CD8-positive, alpha-beta memory T cell (primary cell): ENCODE results near the gene GALNT16. TPM values are rescaled to one million over a fixed set of nuclear protein-coding genes. Genes with fewer than 3 reads are reported as not detected.
A peak's percentile ranks its signal among the peaks of the same experiment; 100 is the strongest.
"Not testable (repeated sequence)": the region's sequence is repeated elsewhere in the genome, so short reads cannot be mapped to it uniquely, and the experiment has no call there.

Source experiments
- CTCF ChIA-PET: fragments of 350-600 bp; sonication (Branson Sonifier 250); formaldehyde crosslinking; loops from one replicate; lab custom pipeline; 2021; ENCODE audit warnings: antibody characterized with exemption; lab: Charles Lee
- POLR2A ChIA-PET: fragments of 350-600 bp; sonication (Branson Sonifier 250); formaldehyde crosslinking; loops from one replicate; lab custom pipeline; 2021; ENCODE audit warnings: antibody characterized with exemption; lab: Charles Lee
- DNase-seq, 5 donors: peaks; one replicate each; pipeline versions ENCODE4 v3.0.0 to v3.0.0-alpha.2; 2020 to 2022; ENCODE audit warnings: mixed read lengths in 1 of 5
- H3K27ac ChIP-seq: one replicate; pipeline ENCODE4 v1.7.0; 2013; ENCODE audit warnings: low read depth, mild to moderate bottlenecking, low read length, moderate library complexity
- H3K27me3 ChIP-seq: 2 replicates; pipeline ENCODE4 v1.7.0; 2013; ENCODE audit warnings: low read length, mild to moderate bottlenecking; ENCODE audit not compliant: insufficient read depth, poor library complexity, severe bottlenecking
- H3K36me3 ChIP-seq: 2 replicates; pipeline ENCODE4 v1.7.0; 2013; ENCODE audit warnings: mild to moderate bottlenecking, low read length, moderate library complexity; ENCODE audit not compliant: insufficient read depth
- H3K4me1 ChIP-seq: 2 replicates; pipeline ENCODE4 v1.7.0; 2013; ENCODE audit warnings: mild to moderate bottlenecking, low read length, moderate library complexity; ENCODE audit not compliant: insufficient read depth
- H3K4me3 ChIP-seq: 2 replicates; pipeline ENCODE4 v1.7.0; 2013; ENCODE audit warnings: mild to moderate bottlenecking, low read length
- H3K9me3 ChIP-seq: 2 replicates; pipeline ENCODE4 v1.7.0; 2013; ENCODE audit warnings: mild to moderate bottlenecking, low read length
- H3K27ac Mint-ChIP-seq, 8 donors: one replicate each; pipeline ENCODE4 v1.8.0; 2020 to 2021; ENCODE audit warnings: mixed read lengths in 8 of 8, mild to moderate bottlenecking in 6 of 8, inconsistent platforms in 3 of 8, moderate library complexity in 3 of 8
- H3K27me3 Mint-ChIP-seq, 2 donors: one replicate each; pipeline ENCODE4 v1.8.0; 2020 to 2021; ENCODE audit warnings: mixed read lengths in 2 of 2, mild to moderate bottlenecking in 1 of 2, moderate library complexity in 1 of 2
- H3K36me3 Mint-ChIP-seq, 3 donors: one replicate each; pipeline ENCODE4 v1.8.0; 2020 to 2021; ENCODE audit warnings: mixed read lengths in 3 of 3, inconsistent platforms in 1 of 3, mild to moderate bottlenecking in 1 of 3
- H3K4me1 Mint-ChIP-seq, 3 donors: one replicate each; pipeline ENCODE4 v1.8.0; 2020 to 2021; ENCODE audit warnings: mixed read lengths in 3 of 3, inconsistent platforms in 1 of 3, mild to moderate bottlenecking in 1 of 3
- H3K4me3 Mint-ChIP-seq, 7 donors: one replicate each; pipeline ENCODE4 v1.8.0; 2020 to 2021; ENCODE audit warnings: mixed read lengths in 7 of 7, mild to moderate bottlenecking in 6 of 7, moderate library complexity in 4 of 7, inconsistent platforms in 2 of 7
- H3K9me3 Mint-ChIP-seq, 5 donors: one replicate each; pipeline ENCODE4 v1.8.0; 2020 to 2022; ENCODE audit warnings: mixed read lengths in 5 of 5, mild to moderate bottlenecking in 3 of 5, moderate library complexity in 2 of 5, inconsistent platforms in 1 of 5
- polyA plus RNA-seq: library from polyadenylated mRNA; unstranded; fragments of 300-500 nt; fragmentation: Illumina TruSeq; gene quantifications from one replicate; pipeline ENCODE4 v1.2.3, GENCODE V29; 2021
- total RNA-seq, 2 experiments: library from RNA; stranded (reverse); gene quantifications; one replicate each; pipeline ENCODE4 v1.2.3, GENCODE V29; 2021

Gene GALNT16
- total and polyA plus RNA-seq, 3 experiments from 2014 or later: 0.11 TPM; not detected in 2

DNA sequence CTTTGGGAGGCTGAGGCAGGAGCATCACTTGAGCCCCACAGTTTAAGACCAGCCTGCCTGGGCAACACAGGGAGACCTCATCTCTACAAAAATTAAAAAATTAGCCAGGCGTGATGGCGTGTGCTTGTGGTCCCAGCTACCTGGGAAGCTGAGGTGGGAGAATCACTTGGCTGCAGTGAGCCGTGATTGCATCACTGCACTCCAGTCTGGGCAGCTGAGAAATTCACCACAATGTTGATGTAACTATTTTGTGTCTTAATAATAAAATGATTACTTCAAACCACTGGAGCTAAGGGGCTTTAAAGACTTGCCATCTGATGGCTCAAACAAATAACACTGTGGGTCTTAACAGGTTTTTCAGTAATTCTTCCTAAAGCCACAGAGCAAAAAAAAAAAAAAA is 127.4 kb downstream of the GALNT16 start:
- Mint-ChIP-seq H3K4me3 (no peak overlapping the region), H3K9me3 (no peaks in the 10 kb centered on the region), H3K36me3 (peaks cover 10 to 85% (median 37%) of the 10 kb centered on the region in 3 donors), H3K27me3 (no peaks in the 10 kb centered on the region), H3K4me1 (peaks cover 54 to 70% (median 64%) of the 10 kb centered on the region in 3 donors), H3K27ac (peak overlapping the region in 1 of 8 donors; percentile 13)
- H3K4me1 ChIP-seq: peaks cover 7% of the 10 kb centered on the region
- no peaks in the 10 kb centered on the region for H3K9me3 ChIP-seq
- H3K36me3 ChIP-seq: peaks cover 28% of the 10 kb centered on the region
- H3K27ac ChIP-seq: no peak overlapping the region
- DNase-seq: no peak
- no peaks in the 10 kb centered on the region for H3K27me3 ChIP-seq
- POLR2A ChIA-PET: no interaction called here
- CTCF ChIA-PET: no interaction called here
- H3K4me3 ChIP-seq: no peak overlapping the region

DNA sequence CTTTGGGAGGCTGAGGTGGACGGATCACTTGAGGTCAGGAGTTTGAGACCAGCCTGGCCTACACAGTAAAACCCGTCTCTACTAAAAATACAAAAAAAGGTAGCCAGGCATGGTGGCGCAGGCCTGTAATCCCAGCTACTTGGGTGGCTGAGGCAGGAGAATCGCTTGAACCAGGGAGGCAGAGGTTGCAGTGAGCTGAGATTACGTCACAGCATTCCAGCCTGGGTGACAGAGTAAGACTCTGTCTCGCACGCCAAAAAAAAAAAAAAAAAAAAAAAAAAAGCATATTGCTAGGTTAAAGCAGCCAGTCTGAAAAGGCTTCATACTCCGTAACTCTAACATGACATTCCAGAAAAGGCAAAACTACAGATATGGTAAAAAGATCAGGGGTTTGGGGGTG is 131.4 kb downstream of the GALNT16 start:
- peak overlapping the region; percentile 29 to 67 (median 45) for H3K4me3 Mint-ChIP-seq

DNA sequence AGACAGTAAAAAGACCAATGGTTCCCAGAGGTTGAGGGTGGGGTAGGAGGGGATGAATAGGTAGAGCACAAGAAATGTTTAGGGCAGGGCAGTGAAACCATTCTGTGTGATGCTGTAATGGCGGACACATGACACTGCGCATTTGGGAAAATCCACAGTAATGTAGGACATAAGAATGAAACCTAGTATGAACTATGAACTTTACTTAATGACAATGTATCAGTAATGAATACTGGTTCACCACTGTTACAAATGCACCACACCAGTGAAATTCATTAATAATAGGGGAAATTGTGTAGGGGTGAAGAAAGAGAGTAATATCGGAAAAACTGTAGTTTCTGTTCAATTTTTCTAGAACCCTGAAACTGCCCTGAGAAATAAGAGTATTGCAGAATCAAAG is 132.5 kb downstream of the GALNT16 start:
- H3K36me3 ChIP-seq: peaks cover 45% of the 10 kb centered on the region
- no peaks in the 10 kb centered on the region for H3K9me3 ChIP-seq
- ChIA-PET CTCF (no interaction called here), POLR2A (no interaction called here)
- peak overlapping the region in 2 of 8 donors; percentile 23 to 73 for H3K27ac Mint-ChIP-seq
- H3K36me3 Mint-ChIP-seq: peaks cover 16 to 87% (median 35%) of the 10 kb centered on the region in 3 donors
- DNase-seq: no peak
- H3K27me3 Mint-ChIP-seq: no peaks in the 10 kb centered on the region
- no peaks in the 10 kb centered on the region for H3K27me3 ChIP-seq
- peaks cover 77 to 92% (median 84%) of the 10 kb centered on the region in 3 donors for H3K4me1 Mint-ChIP-seq
- H3K9me3 Mint-ChIP-seq: no peaks in the 10 kb centered on the region
- H3K4me3 ChIP-seq: no peak overlapping the region
- peak overlapping the region in 5 of 7 donors; percentile 15 to 75 (median 39) for H3K4me3 Mint-ChIP-seq
- H3K4me1 ChIP-seq: peaks cover 37% of the 10 kb centered on the region
- no peak overlapping the region for H3K27ac ChIP-seq

More for the DNA sequence above, 131.4 kb downstream of the GALNT16 start:
- CTCF ChIA-PET, H3K27me3 ChIP-seq, DNase-seq, H3K27ac ChIP-seq, H3K9me3 ChIP-seq, H3K9me3 Mint-ChIP-seq, POLR2A ChIA-PET, H3K27me3 Mint-ChIP-seq, H3K4me3 ChIP-seq: not testable (repeated sequence)
- Histone ChIP-seq H3K4me1 (peaks cover 26% of the 10 kb centered on the region), H3K36me3 (peaks cover 50% of the 10 kb centered on the region)
- H3K27ac Mint-ChIP-seq: peak overlapping the region in 3 of 8 donors; percentile 14 to 81 (median 73)
- H3K36me3 Mint-ChIP-seq: peaks cover 16 to 91% (median 36%) of the 10 kb centered on the region in 3 donors
- H3K4me1 Mint-ChIP-seq: peaks cover 71 to 86% (median 74%) of the 10 kb centered on the region in 3 donors

DNA sequence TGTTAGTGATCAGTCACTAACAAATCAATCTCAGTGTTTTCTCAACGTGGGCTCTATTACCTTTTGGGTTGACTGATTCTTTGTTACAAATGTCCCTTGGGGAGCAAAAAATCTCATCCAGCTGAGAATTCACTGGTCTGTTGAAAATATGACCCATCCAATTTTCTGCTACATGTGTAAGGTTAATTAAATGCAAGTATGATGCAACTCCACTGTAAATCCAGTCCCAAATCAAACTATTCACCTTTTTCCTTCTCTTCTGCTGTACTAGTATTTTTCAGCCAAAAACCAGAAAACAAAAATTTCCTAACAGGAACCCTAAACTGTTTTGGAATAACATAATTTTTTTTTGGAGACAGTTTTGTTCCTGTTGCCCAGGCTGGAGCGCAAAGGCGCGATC is 136.0 kb downstream of the GALNT16 start:
- Mint-ChIP-seq H3K36me3 (peaks cover 11 to 68% (median 23%) of the 10 kb centered on the region in 3 donors), H3K4me1 (peaks cover 81 to 99% (median 92%) of the 10 kb centered on the region in 3 donors), H3K27ac (peak overlapping the region in 5 of 8 donors; percentile 24 to 99 (median 68)), H3K4me3 (peak overlapping the region in 6 of 7 donors; percentile 3 to 71 (median 28)), H3K9me3 (no peaks in the 10 kb centered on the region), H3K27me3 (no peaks in the 10 kb centered on the region)
- ChIA-PET CTCF (interaction anchor here (1.3 to 1.4 kb wide), 2 partner anchors 14 to 64 kb away, joined by 3 read pairs; no protein-coding TSS in a partner anchor), POLR2A (no interaction called here)
- no peak for DNase-seq
- Histone ChIP-seq H3K9me3 (no peaks in the 10 kb centered on the region), H3K4me3 (no peak overlapping the region), H3K27ac (no peak overlapping the region), H3K36me3 (peaks cover 40% of the 10 kb centered on the region), H3K27me3 (no peaks in the 10 kb centered on the region), H3K4me1 (peaks cover 55% of the 10 kb centered on the region)

DNA sequence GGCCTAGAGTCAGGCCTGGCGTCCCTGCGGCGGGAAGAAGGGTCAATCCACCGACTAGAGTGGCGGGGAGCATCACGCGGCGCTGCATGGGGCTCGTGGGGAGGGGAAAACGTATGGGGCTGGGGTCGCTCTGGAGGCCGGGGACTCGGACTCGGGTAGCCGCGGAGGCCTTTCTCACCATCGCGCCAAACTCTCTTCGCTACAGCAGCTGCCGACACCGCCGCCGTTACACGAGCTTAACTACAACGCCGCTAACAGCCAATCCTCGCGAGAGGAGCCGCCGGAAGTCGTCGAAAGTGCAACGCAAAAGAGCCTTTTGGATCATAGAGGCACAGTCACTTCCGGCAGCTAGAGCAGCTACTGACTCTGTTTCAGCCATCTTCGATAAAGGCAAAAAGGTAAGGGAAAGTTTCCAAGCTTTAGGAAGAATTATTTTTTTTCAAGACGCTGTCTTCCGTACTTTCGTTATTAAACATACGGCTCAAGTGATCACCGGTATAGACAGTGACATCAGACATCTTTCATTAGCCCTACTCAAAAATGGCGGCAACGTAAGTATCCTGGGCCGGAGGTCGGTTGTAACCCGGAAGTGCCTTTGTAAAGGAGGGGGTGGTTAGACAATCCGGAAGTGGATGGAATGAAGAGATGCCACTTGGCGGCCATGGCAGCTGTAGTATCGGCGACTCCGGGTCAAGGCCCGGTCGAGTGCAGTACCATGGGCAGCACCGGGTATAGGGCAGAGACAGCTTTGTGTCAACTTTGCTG is 138.3 kb downstream of the GALNT16 start, which contains the start of the genes ERH and SLC39A9:
Gene ERH, minus strand, starts transcription at position 247 of the 765 bp plus-strand sequence. Its CDS starts 66 bp downstream, at position 181.
Gene SLC39A9, plus strand, starts transcription at position 640 of the 765 bp plus-strand sequence. CDS start 678 bp downstream, outside the sequence.
- H3K4me1 ChIP-seq: peaks cover 57% of the 10 kb centered on the region
- peaks cover 70 to 92% (median 88%) of the 10 kb centered on the region in 3 donors for H3K4me1 Mint-ChIP-seq
- H3K4me3 ChIP-seq: peak within 1 kb of the TSS; percentile 79
- no peaks in the 10 kb centered on the region for H3K9me3 ChIP-seq
- peak within 1 kb of the TSS; percentile 86 for H3K27ac ChIP-seq
- no peaks in the 10 kb centered on the region for H3K9me3 Mint-ChIP-seq
- CTCF ChIA-PET: interaction anchor here (1.0 kb wide), 1 partner anchor 247 kb away, joined by 4 read pairs; no protein-coding TSS in a partner anchor
- DNase-seq: peak; percentile 91 to 98 (median 94)
- H3K36me3 ChIP-seq: peaks cover 28% of the 10 kb centered on the region
- no peaks in the 10 kb centered on the region for H3K27me3 Mint-ChIP-seq
- H3K4me3 Mint-ChIP-seq: peak within 1 kb of the TSS; percentile 90 to 100 (median 98)
- H3K36me3 Mint-ChIP-seq: peaks cover 6 to 48% (median 12%) of the 10 kb centered on the region in 3 donors
- peak within 1 kb of the TSS; percentile 97 to 100 (median 100) for H3K27ac Mint-ChIP-seq
- POLR2A ChIA-PET: interaction anchor here (0.6 to 1.4 kb wide), 8 partner anchors 44 to 1003 kb away, joined by 3 to 8 read pairs (median 4); partner anchors contain the start of genes DCAF5, EXD2, SRSF5 and ZFP36L1
- no peaks in the 10 kb centered on the region for H3K27me3 ChIP-seq

DNA sequence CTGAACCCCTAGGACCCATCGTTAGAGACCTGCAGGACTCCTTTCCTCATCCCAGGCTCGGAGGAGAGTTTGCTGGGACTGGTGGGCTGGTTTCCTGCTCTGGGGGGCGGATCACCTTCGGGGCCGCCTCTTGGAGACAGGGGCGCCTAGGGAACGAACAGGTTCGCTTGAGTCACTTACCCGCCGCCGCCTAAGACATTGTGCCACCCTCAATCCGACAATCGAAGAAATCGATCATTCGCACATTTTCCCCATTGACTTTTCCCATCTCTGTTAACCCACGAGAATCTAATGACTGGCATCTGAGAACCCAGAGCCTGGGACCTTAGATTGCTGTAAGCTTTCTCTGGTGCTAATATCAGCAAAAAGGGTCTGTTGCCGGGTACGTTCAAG is 138.9 kb downstream of the GALNT16 start:
- H3K4me1 ChIP-seq: peaks cover 52% of the 10 kb centered on the region
- H3K9me3 Mint-ChIP-seq: no peaks in the 10 kb centered on the region
- H3K36me3 ChIP-seq: peaks cover 22% of the 10 kb centered on the region
- no peaks in the 10 kb centered on the region for H3K9me3 ChIP-seq
- peak overlapping the region; percentile 97 to 100 (median 100) for H3K27ac Mint-ChIP-seq
- H3K27me3 Mint-ChIP-seq: no peaks in the 10 kb centered on the region
- no peak for DNase-seq
- ChIA-PET POLR2A (interaction anchor here (0.6 to 1.4 kb wide), 5 partner anchors 173 to 1656 kb away, joined by 3 to 8 read pairs (median 7); partner anchors contain the start of genes DCAF5 and EXD2), CTCF (no interaction called here)
- peak overlapping the region; percentile 90 to 100 (median 98) for H3K4me3 Mint-ChIP-seq
- peak overlapping the region; percentile 86 for H3K27ac ChIP-seq
- H3K36me3 Mint-ChIP-seq: peaks cover 6 to 42% (median 9%) of the 10 kb centered on the region in 3 donors
- no peaks in the 10 kb centered on the region for H3K27me3 ChIP-seq
- H3K4me3 ChIP-seq: peak overlapping the region; percentile 79
- H3K4me1 Mint-ChIP-seq: peaks cover 67 to 86% (median 84%) of the 10 kb centered on the region in 3 donors

DNA sequence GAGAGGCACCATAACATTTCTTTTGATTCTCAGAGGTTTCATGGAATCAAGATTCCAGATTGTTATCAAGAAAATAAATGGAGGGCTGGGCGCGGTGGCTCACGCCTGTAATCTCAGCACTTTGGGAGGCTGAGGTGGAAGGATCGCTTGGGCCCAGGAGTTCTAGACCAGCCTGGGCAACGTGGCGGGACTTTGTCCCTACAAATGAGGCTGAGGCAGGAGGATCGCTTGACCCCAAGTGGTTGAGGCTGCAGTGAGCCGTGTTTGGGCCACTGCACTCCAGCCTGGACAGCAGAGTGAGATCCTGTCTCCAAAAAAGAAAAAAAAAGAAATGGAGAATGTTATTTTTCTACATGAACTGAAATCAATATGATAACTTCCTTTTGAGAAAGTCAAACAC is 139.8 kb downstream of the GALNT16 start:
- H3K4me3 ChIP-seq: peak overlapping the region; percentile 79
- H3K27me3 Mint-ChIP-seq: no peaks in the 10 kb centered on the region
- peaks cover 8 to 39% (median 10%) of the 10 kb centered on the region in 3 donors for H3K36me3 Mint-ChIP-seq
- H3K9me3 ChIP-seq: no peaks in the 10 kb centered on the region
- H3K4me1 ChIP-seq: peaks cover 50% of the 10 kb centered on the region
- H3K27me3 ChIP-seq: no peaks in the 10 kb centered on the region
- H3K36me3 ChIP-seq: peaks cover 14% of the 10 kb centered on the region
- H3K4me1 Mint-ChIP-seq: peaks cover 66 to 86% (median 84%) of the 10 kb centered on the region in 3 donors
- peak overlapping the region in 5 of 8 donors; percentile 41 to 100 (median 99) for H3K27ac Mint-ChIP-seq
- DNase-seq: no peak
- H3K9me3 Mint-ChIP-seq: no peaks in the 10 kb centered on the region
- peak overlapping the region; percentile 90 to 100 (median 98) for H3K4me3 Mint-ChIP-seq
- POLR2A ChIA-PET: no interaction called here
- CTCF ChIA-PET: no interaction called here
- peak overlapping the region; percentile 86 for H3K27ac ChIP-seq
